Transverse colon (tissue), 4 donors: ENCODE results near the gene IRF2BP1.

Experiments used
- EP300 ChIP-seq: sonication (generic); formaldehyde crosslinking; IDR thresholded peaks from one replicate; pipeline ENCODE4 v1.6.1; 2017; ENCODE audit warnings: antibody characterized with exemption, low read depth
- POLR2A ChIP-seq: fragments of 450-650 bp; IDR thresholded peaks from one replicate; pipeline ENCODE4 v1.6.1; 2016; ENCODE audit warnings: antibody characterized with exemption, mild to moderate bottlenecking, moderate library complexity
- POLR2AphosphoS5 ChIP-seq, 3 donors: sonication (generic); formaldehyde crosslinking; IDR thresholded peaks; one replicate each; pipeline ENCODE4 v1.6.1; 2016; ENCODE audit warnings: antibody characterized with exemption in 3 of 3
- TF ChIP-seq, protein P1 (sequence below), 5 experiments: fragments of 200-600 bp in 3 of 5; fragments of 450-650 bp in 2 of 5; sonication (generic) in 3 of 5; IDR thresholded peaks; 1 replicate in 2 of 5; 2 replicates in 3 of 5; pipeline ENCODE4 v1.5.1; 2016 to 2017; ENCODE audit warnings: antibody characterized with exemption in 5 of 5, inconsistent platforms in 3 of 5, mild to moderate bottlenecking in 2 of 5, moderate library complexity in 1 of 5

DNA sequence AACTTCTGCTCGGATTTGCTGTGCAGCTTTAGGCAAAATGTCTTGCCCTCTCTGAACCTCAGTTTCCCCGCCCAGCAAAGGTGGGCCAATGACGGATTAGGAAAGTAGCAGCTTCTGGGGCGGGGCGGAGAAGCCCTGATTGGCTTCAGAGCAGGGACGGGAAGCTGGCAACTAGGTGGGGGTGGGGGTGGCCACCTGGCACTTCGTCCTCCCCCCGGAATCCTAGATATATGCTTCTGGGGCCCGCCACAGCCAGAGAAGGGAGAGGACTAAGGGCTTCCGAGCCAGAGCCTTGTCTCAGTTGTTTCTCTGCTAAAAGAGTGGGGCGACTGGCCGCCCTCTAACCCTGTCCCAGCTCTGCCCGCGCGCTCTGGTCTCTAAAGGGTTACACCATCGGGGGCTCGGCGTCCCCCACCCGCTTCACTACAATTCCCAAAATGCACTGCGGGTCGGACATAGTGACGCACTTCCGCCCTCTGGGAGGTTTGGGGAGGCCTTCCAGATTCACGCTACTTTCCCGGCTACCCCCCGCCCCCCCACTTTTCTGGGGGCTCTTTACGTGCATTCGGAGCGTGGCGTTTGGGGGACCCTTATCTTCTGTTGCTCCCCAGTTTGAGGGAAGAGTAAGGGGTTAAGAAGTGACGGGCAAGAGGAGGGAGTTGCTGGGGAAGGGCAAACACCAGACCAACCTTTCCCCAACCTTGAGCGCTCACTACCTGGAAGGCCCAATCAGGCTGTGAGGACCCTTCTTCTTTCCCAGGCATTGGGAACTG, 672 bp upstream of the IRF2BP1 start:
- peak; percentile 67 to 79 (median 77) for TF ChIP-seq POLR2AphosphoS5 (IDR thresholded peaks at IDR 0.05)
- TF ChIP-seq, protein P1, sequence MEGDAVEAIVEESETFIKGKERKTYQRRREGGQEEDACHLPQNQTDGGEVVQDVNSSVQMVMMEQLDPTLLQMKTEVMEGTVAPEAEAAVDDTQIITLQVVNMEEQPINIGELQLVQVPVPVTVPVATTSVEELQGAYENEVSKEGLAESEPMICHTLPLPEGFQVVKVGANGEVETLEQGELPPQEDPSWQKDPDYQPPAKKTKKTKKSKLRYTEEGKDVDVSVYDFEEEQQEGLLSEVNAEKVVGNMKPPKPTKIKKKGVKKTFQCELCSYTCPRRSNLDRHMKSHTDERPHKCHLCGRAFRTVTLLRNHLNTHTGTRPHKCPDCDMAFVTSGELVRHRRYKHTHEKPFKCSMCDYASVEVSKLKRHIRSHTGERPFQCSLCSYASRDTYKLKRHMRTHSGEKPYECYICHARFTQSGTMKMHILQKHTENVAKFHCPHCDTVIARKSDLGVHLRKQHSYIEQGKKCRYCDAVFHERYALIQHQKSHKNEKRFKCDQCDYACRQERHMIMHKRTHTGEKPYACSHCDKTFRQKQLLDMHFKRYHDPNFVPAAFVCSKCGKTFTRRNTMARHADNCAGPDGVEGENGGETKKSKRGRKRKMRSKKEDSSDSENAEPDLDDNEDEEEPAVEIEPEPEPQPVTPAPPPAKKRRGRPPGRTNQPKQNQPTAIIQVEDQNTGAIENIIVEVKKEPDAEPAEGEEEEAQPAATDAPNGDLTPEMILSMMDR (IDR thresholded peaks at IDR 0.05), result no peak
- peak; percentile 66 for TF ChIP-seq POLR2A
- no peak for TF ChIP-seq EP300
